IMR-90 (cell line): ENCODE measurements around the gene ADGB. TPM values are rescaled to one million over a fixed set of nuclear protein-coding genes. Genes with fewer than 3 reads are reported as not detected.

Experiments used
- ATAC-seq: fragments of 200-7000 bp; cut with Tn5 transposase; 2 replicates; pipeline ENCODE4 v1.9.1; 2020; ENCODE audit warnings: low read depth, mild to moderate bottlenecking, moderate library complexity
- BruUV-seq: library from RNA; stranded (reverse); fragments of 400-500 nt; replicated peaks from 2 replicates; lab custom pipeline; 2021; lab: Mats Ljungman, UMichigan
- CTCF ChIA-PET: fragments of 300-600 bp; formaldehyde crosslinking; extraction: SDS; loops from one replicate; lab custom pipeline; 2021; ENCODE audit warnings: antibody characterized with exemption; lab: Yijun Ruan, JAX
- POLR2A ChIA-PET: fragments of 300-600 bp; sonication (Branson Sonifier 250); formaldehyde crosslinking; loops from one replicate; lab custom pipeline; 2022; ENCODE audit warnings: antibody characterized with exemption; ENCODE audit not compliant: unreplicated experiment; lab: Charles Lee
- DNase-seq: peaks from one replicate; pipeline ENCODE4 v3.0.0; 2013
- H2AFZ ChIP-seq: replicated peaks from 2 replicates; pipeline ENCODE3; 2013; ENCODE audit warnings: low read length, mild to moderate bottlenecking; ENCODE audit not compliant: poor library complexity
- H2AK5ac ChIP-seq: 2 replicates; pipeline ENCODE4 v1.6.1; 2013; ENCODE audit warnings: low read depth, low read length, inconsistent platforms
- H2AK9ac ChIP-seq: replicated peaks from 2 replicates; pipeline ENCODE3; 2013; ENCODE audit warnings: mild to moderate bottlenecking, low read depth, low read length, moderate library complexity; ENCODE audit not compliant: poor library complexity
- H2BK120ac ChIP-seq: 2 replicates; pipeline ENCODE4 v1.6.1; 2013; ENCODE audit warnings: low read depth, low read length, inconsistent platforms
- H2BK15ac ChIP-seq: 3 replicates; pipeline ENCODE4 v1.6.1; 2013; ENCODE audit warnings: low read depth, low read length, inconsistent platforms
- H2BK20ac ChIP-seq: 2 replicates; pipeline ENCODE4 v1.6.1; 2013; ENCODE audit warnings: low read depth, mild to moderate bottlenecking, inconsistent platforms, low read length, moderate library complexity
- H2BK5ac ChIP-seq: 2 replicates; pipeline ENCODE4 v1.6.1; 2013; ENCODE audit warnings: mild to moderate bottlenecking, low read depth, low read length, inconsistent platforms; ENCODE audit not compliant: poor library complexity, severe bottlenecking
- H3K14ac ChIP-seq: replicated peaks from 2 replicates; pipeline ENCODE4 v1.6.1; 2013; ENCODE audit warnings: low read depth, low read length, inconsistent platforms
- H3K18ac ChIP-seq: 2 replicates; pipeline ENCODE4 v1.6.1; 2013; ENCODE audit warnings: low read depth, low read length, control low read depth
- H3K23ac ChIP-seq: 2 replicates; pipeline ENCODE4 v1.6.1; 2013; ENCODE audit warnings: low read depth, low read length, inconsistent platforms
- H3K27ac ChIP-seq: 2 replicates; pipeline ENCODE4 v1.5.1; 2013; ENCODE audit warnings: mild to moderate bottlenecking, control low read depth, low read length; ENCODE audit not compliant: insufficient read depth
- H3K27me3 ChIP-seq: 2 replicates; pipeline ENCODE4 v1.6.1; 2013; ENCODE audit warnings: low read length; ENCODE audit not compliant: control insufficient read depth, insufficient read depth
- H3K36me3 ChIP-seq: 2 replicates; pipeline ENCODE4 v1.6.1; 2013; ENCODE audit warnings: low read length, mixed read lengths; ENCODE audit not compliant: control insufficient read depth, insufficient read depth
- H3K4ac ChIP-seq: 2 replicates; pipeline ENCODE4 v1.6.1; 2013; ENCODE audit warnings: low read depth, low read length, inconsistent platforms
- H3K4me1 ChIP-seq: 2 replicates; pipeline ENCODE4 v1.6.1; 2013; ENCODE audit warnings: low read length, mixed read lengths; ENCODE audit not compliant: control insufficient read depth, insufficient read depth
- H3K4me2 ChIP-seq: 2 replicates; pipeline ENCODE4 v1.6.1; 2013; ENCODE audit warnings: low read depth, mild to moderate bottlenecking, control low read depth, low read length, moderate library complexity
- H3K4me3 ChIP-seq: 2 replicates; pipeline ENCODE4 v1.5.1; 2013; ENCODE audit warnings: low read depth, mild to moderate bottlenecking, control low read depth, low read length, moderate library complexity; ENCODE audit not compliant: insufficient read depth
- H3K56ac ChIP-seq: 2 replicates; pipeline ENCODE4 v1.6.1; 2013; ENCODE audit warnings: low read length, inconsistent platforms; ENCODE audit not compliant: insufficient read depth; ENCODE audit errors: extremely low read depth
- H3K79me1 ChIP-seq, 2 experiments: 2 replicates each; pipeline ENCODE4 v1.6.1; 2013; ENCODE audit warnings: low read length in 2 of 2, inconsistent platforms in 1 of 2, low read depth in 1 of 2
- H3K9ac ChIP-seq: 2 replicates; pipeline ENCODE4 v1.6.1; 2013; ENCODE audit warnings: low read depth, low read length, control low read depth
- H3K9me1 ChIP-seq: 2 replicates; pipeline ENCODE4 v1.6.1; 2013; ENCODE audit warnings: low read length, inconsistent platforms; ENCODE audit not compliant: insufficient read depth
- H3K9me3 ChIP-seq: 2 replicates; pipeline ENCODE4 v1.6.1; 2013; ENCODE audit warnings: low read length; ENCODE audit not compliant: control insufficient read depth, insufficient read depth
- H4K20me1 ChIP-seq: 2 replicates; pipeline ENCODE4 v1.6.1; 2013; ENCODE audit warnings: low read length, inconsistent platforms; ENCODE audit not compliant: insufficient read depth
- H4K5ac ChIP-seq: 2 replicates; pipeline ENCODE4 v1.6.1; 2013; ENCODE audit warnings: mild to moderate bottlenecking, low read depth, low read length, control low read depth
- H4K8ac ChIP-seq, 2 experiments: 2 replicates each; pipeline ENCODE4 v1.6.1; 2013; ENCODE audit warnings: low read depth in 2 of 2, low read length in 2 of 2, control low read depth in 1 of 2, inconsistent platforms in 1 of 2
- H4K91ac ChIP-seq: 2 replicates; pipeline ENCODE4 v1.6.1; 2013; ENCODE audit warnings: low read depth, low read length, inconsistent platforms; ENCODE audit not compliant: insufficient read depth
- RFX5 ChIP-seq: IDR thresholded peaks from 2 replicates; pipeline ENCODE4 v1.8.0; 2012; ENCODE audit warnings: low read depth, mild to moderate bottlenecking, low read length, moderate library complexity
- WGBS, 2 experiments: methylation state at CpG; one replicate each; pipeline versions ENCODE4 v1.1.5 to v1.1.7; 2013; ENCODE audit warnings: missing lambda C conversion rate in 2 of 2; ENCODE audit not compliant: insufficient read length in 1 of 2; ENCODE audit errors: extremely low coverage in 2 of 2; 5-methylcytosine and 5-hydroxymethylcytosine counted together
- dilution Hi-C: fragments of 300-500 bp; cut with HindIII; formaldehyde crosslinking; loops from one replicate; pipeline ENCODE4 v1.14.3; 2018; ENCODE audit warnings: low sequenced_read_pairs; ENCODE audit not compliant: unreplicated experiment
- in situ Hi-C: fragments of 300-500 bp; cut with MboI; formaldehyde crosslinking; loops from 3 replicates; pipeline ENCODE4 v1.14.3; 2019; ENCODE audit warnings: low sequenced_read_pairs, inconsistent platforms, mixed read lengths
- intact Hi-C: fragments of 100-400 bp; cut with micrococcal nuclease; formaldehyde crosslinking; loops from 2 replicates; pipeline ENCODE4 v1.10.0; 2022
- polyA plus RNA-seq, 3 experiments: library from polyadenylated mRNA; depleted of rRNA; stranded (reverse); fragments of >200 nt; gene quantifications; 2 replicates each; pipeline ENCODE4 v1.2.3, GENCODE V29; 2012; ENCODE audit warnings: low replicate concordance in 1 of 3
- total RNA-seq: library from RNA; depleted of rRNA; stranded (reverse); fragments of >200 nt; gene quantifications from 2 replicates; pipeline ENCODE4 v1.2.3, GENCODE V29; 2012

Gene ADGB
- total and polyA plus RNA-seq, 2 of the 4 experiments (the other 2 are of a cell fraction): not detected

GRCh38 chr6:146657432-146657831 is 58.7 kb downstream of the ADGB start:
- no peak overlapping the region for H2BK5ac ChIP-seq
- POLR2A ChIA-PET: no interaction called here
- no peak overlapping the region for H2BK20ac ChIP-seq
- H3K27ac ChIP-seq: no peak overlapping the region
- H4K91ac ChIP-seq: no peak overlapping the region
- no peaks in the 10 kb centered on the region for H3K36me3 ChIP-seq
- intact Hi-C loops: no loop called here
- H3K4me2 ChIP-seq: no peak overlapping the region
- no peak overlapping the region for H3K4ac ChIP-seq
- no peak overlapping the region for H3K18ac ChIP-seq
- H4K8ac ChIP-seq: no peak overlapping the region
- no peak overlapping the region for H3K4me3 ChIP-seq
- WGBS, 2 experiments: 67% methylated on average over 3 of the region's 3 CpGs; no CpG with 5 or more reads in 1 of the 2 experiments
- no peak overlapping the region for H3K56ac ChIP-seq
- CTCF ChIA-PET: no interaction called here
- H2BK15ac ChIP-seq: no peak overlapping the region
- H3K14ac ChIP-seq: no peak overlapping the region
- no peak overlapping the region for H2BK120ac ChIP-seq
- DNase-seq: no peak
- no peak overlapping the region for H2AK9ac ChIP-seq
- TF ChIP-seq RFX5: no peak
- no peaks in the 10 kb centered on the region for H4K20me1 ChIP-seq
- no peaks in the 10 kb centered on the region for H3K27me3 ChIP-seq
- no peaks in the 10 kb centered on the region for H3K9me3 ChIP-seq
- H2AFZ ChIP-seq: no peak overlapping the region
- no peaks in the 10 kb centered on the region for H3K4me1 ChIP-seq
- ATAC-seq: no peak
- in situ Hi-C loops: no loop called here
- no peak overlapping the region for H3K23ac ChIP-seq
- H3K79me1 ChIP-seq: no peaks in the 10 kb centered on the region
- no peak overlapping the region for H4K5ac ChIP-seq
- H3K9ac ChIP-seq: no peak overlapping the region
- no TSS peak for BruUV-seq
- H3K9me1 ChIP-seq: no peaks in the 10 kb centered on the region
- no peak overlapping the region for H2AK5ac ChIP-seq
- dilution Hi-C loops: no loop called here
